Measurements from ENCODE around the gene RAB14. TPM values are rescaled to one million over a fixed set of nuclear protein-coding genes. Genes with fewer than 3 reads are reported as not detected.

The RAB14 gene
- total RNA-seq, 1 donor from 2014 or later, result 51.3 TPM

DNA sequence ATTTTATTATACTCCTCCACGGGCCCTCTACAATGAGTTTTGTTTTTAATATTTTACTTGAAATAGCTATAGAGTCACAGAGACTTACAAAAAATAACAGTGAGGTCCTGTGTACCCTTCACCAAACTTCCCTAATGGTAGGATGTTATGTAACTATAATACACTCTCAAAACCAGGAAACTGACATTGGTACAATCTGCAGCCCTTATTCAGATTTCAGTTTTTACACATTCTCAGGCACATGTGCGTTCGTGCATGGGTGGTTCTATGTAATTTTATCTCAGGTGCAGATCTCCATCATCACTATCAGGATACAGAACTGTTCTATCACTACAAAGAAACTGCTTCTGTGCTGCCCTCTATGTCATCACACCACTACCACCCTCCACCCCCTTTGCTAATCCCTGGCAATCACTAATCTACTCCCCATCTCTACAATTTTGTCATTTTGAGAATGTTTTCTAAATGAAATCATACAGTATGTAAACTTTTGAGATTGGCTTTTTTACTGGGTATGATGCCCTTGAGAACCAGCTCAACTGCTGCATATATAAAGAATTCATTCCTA lies 16.4 kb downstream of the RAB14 start:
- Histone ChIP-seq H3K9me3 (replicated peaks) (no peaks in the 10 kb centered on the region), H3K27me3 (ENCODE audit: low read depth) (no peaks in the 10 kb centered on the region), H3K36me3 (peaks cover 37% of the 10 kb centered on the region), H3K27ac (replicated peaks) (no peak overlapping the region), H3K4me1 (peaks cover 98% of the 10 kb centered on the region), H3K4me3 (no peak overlapping the region)
- intact Hi-C loops (cut with micrococcal nuclease), result no loop called here
- TF ChIP-seq, protein P1, sequence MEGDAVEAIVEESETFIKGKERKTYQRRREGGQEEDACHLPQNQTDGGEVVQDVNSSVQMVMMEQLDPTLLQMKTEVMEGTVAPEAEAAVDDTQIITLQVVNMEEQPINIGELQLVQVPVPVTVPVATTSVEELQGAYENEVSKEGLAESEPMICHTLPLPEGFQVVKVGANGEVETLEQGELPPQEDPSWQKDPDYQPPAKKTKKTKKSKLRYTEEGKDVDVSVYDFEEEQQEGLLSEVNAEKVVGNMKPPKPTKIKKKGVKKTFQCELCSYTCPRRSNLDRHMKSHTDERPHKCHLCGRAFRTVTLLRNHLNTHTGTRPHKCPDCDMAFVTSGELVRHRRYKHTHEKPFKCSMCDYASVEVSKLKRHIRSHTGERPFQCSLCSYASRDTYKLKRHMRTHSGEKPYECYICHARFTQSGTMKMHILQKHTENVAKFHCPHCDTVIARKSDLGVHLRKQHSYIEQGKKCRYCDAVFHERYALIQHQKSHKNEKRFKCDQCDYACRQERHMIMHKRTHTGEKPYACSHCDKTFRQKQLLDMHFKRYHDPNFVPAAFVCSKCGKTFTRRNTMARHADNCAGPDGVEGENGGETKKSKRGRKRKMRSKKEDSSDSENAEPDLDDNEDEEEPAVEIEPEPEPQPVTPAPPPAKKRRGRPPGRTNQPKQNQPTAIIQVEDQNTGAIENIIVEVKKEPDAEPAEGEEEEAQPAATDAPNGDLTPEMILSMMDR (IDR thresholded peaks at IDR 0.05; ENCODE audit: borderline replicate concordance), result no peak
- DNase-seq, result no peak

GRCh38 chr9:121184463-121184862 lies 17.2 kb downstream of the RAB14 start:
- no peak for DNase-seq
- intact Hi-C loops (cut with micrococcal nuclease), result no loop called here
- H3K27me3 ChIP-seq (ENCODE audit: low read depth), result no peaks in the 10 kb centered on the region
- no peak overlapping the region for H3K27ac ChIP-seq (replicated peaks)
- H3K4me3 ChIP-seq, result no peak overlapping the region
- TF ChIP-seq, protein P1 (IDR thresholded peaks at IDR 0.05; ENCODE audit: borderline replicate concordance), result no peak
- peaks cover 94% of the 10 kb centered on the region for H3K4me1 ChIP-seq
- no peaks in the 10 kb centered on the region for H3K9me3 ChIP-seq (replicated peaks)
- H3K36me3 ChIP-seq, result peaks cover 45% of the 10 kb centered on the region

GRCh38 chr9:121183666-121184423 lies 17.8 kb downstream of the RAB14 start:
- no peak overlapping the region for H3K27ac ChIP-seq (replicated peaks)

DNA sequence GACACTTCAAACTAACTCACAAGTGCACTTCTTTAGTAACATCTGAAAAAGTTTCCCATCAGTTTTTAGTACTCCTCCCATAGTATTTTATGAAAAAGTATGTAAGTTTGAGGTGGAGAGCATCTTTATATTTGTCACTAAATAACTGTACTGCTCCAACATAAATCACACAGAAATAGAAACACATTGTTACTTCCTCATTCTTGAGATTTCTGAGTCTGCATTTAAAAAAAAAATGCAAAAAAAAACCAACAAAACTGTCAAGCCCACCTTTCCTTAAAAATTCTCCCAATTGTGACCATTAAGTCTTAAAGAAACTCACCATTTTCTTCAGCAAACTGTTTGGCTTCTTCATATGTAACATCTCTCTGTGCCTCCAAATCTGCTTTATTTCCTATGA lies 18.7 kb downstream of the RAB14 start:
- Histone ChIP-seq H3K27me3 (ENCODE audit: low read depth) (no peaks in the 10 kb centered on the region), H3K4me3 (no peak overlapping the region), H3K9me3 (replicated peaks) (no peaks in the 10 kb centered on the region), H3K36me3 (peaks cover 56% of the 10 kb centered on the region), H3K4me1 (peaks cover 79% of the 10 kb centered on the region), H3K27ac (replicated peaks) (no peak overlapping the region)
- no peak for DNase-seq
- intact Hi-C loops (cut with micrococcal nuclease), result no loop called here
- TF ChIP-seq, protein P1 (IDR thresholded peaks at IDR 0.05; ENCODE audit: borderline replicate concordance), result no peak

More at GRCh38 chr9:121183666-121184423, 17.8 kb downstream of the RAB14 start:
- intact Hi-C loops (cut with micrococcal nuclease), result no loop called here
- no peak overlapping the region for H3K4me3 ChIP-seq
- no peaks in the 10 kb centered on the region for H3K27me3 ChIP-seq (ENCODE audit: low read depth)
- no peak for DNase-seq
- TF ChIP-seq, protein P1 (IDR thresholded peaks at IDR 0.05; ENCODE audit: borderline replicate concordance), result no peak
- H3K36me3 ChIP-seq, result peaks cover 47% of the 10 kb centered on the region
- no peaks in the 10 kb centered on the region for H3K9me3 ChIP-seq (replicated peaks)
- peaks cover 88% of the 10 kb centered on the region for H3K4me1 ChIP-seq

GRCh38 chr9:121182101-121182836 lies 19.4 kb downstream of the RAB14 start:
- Histone ChIP-seq H3K27ac (replicated peaks) (no peak overlapping the region), H3K9me3 (replicated peaks) (no peaks in the 10 kb centered on the region), H3K4me1 (peaks cover 72% of the 10 kb centered on the region), H3K4me3 (no peak overlapping the region), H3K36me3 (peaks cover 59% of the 10 kb centered on the region), H3K27me3 (ENCODE audit: low read depth) (no peaks in the 10 kb centered on the region)
- TF ChIP-seq, protein P1 (IDR thresholded peaks at IDR 0.05; ENCODE audit: borderline replicate concordance), result no peak
- intact Hi-C loops (cut with micrococcal nuclease), result no loop called here
- no peak for DNase-seq

All from left ventricle myocardium inferior (tissue), 1 donor.